ENCODE results near the gene CDC25A. TPM values are rescaled to one million over a fixed set of nuclear protein-coding genes. Genes with fewer than 3 reads are reported as not detected.

The CDC25A gene
- total and polyA plus RNA-seq, 2 experiments from 2014 or later, result 17.7 to 126 TPM

- Histone ChIP-seq H3K27ac (ENCODE audit: low read depth) (0 out of 2 replicates have a peak overlapping the region, but pooled peaks have one; percentile 20), H3K79me2 (replicated peaks; ENCODE audit: insufficient read depth) (peaks cover 84% of the 10 kb centered on the region), H3K36me3 (ENCODE audit: insufficient read depth) (peaks cover 65% of the 10 kb centered on the region), H3F3A (replicated peaks; ENCODE audit: low read depth) (peaks cover 10% of the 10 kb centered on the region), H4K20me1 (replicated peaks; ENCODE audit: insufficient read depth) (peaks cover 54% of the 10 kb centered on the region), H2AFZ (no peak overlapping the region), H3K4me1 (ENCODE audit: insufficient read depth) (peaks cover 15% of the 10 kb centered on the region), H3K27me3 (ENCODE audit: insufficient read depth) (no peaks in the 10 kb centered on the region), H3K9me2 (ENCODE audit: insufficient read depth) (no peaks in the 10 kb centered on the region), H3K4me2 (no peak overlapping the region), H3K4me3 (no peak overlapping the region)
- Mint-ChIP-seq H3K4me3 (no peak overlapping the region), H3K27me3 (ENCODE audit: insufficient read depth, low read depth, poor library complexity) (peaks cover 12% of the 10 kb centered on the region), H3K27ac (no peak overlapping the region), H3K9me3 (no peaks in the 10 kb centered on the region), H3K4me1 (peaks cover 18% of the 10 kb centered on the region), H3K36me3 (ENCODE audit: low read depth) (peaks cover 81% of the 10 kb centered on the region)
- DNase-seq (ENCODE audit: low spot score) (no peak), ATAC-seq (no peak)
- TF ChIP-seq EZH2 (IDR thresholded peaks at IDR 0.05; ENCODE audit: low read depth, unreplicated experiment) (no peak), ZNF331 (CRISPR knock-in tag; IDR thresholded peaks at IDR 0.05; ENCODE audit: low read depth) (no peak), ZNF462 (CRISPR knock-in tag; IDR thresholded peaks at IDR 0.05) (no peak), NANOG (IDR thresholded peaks at IDR 0.05; ENCODE audit: borderline replicate concordance) (no peak), REST (IDR thresholded peaks at IDR 0.05; ENCODE audit: unreplicated experiment) (no peak), EZH2phosphoT487 (IDR thresholded peaks at IDR 0.05; ENCODE audit: unreplicated experiment) (no peak), ETS1 (IDR thresholded peaks at IDR 0.05) (no peak), STAT1 (IDR thresholded peaks at IDR 0.05; ENCODE audit: unreplicated experiment) (no peak), JUNB (IDR thresholded peaks at IDR 0.05; ENCODE audit: unreplicated experiment) (no peak), POLR2AphosphoS5 (IDR thresholded peaks at IDR 0.05; ENCODE audit: low read depth) (no peak), CTCF (conservative IDR thresholded peaks at IDR 0.05; ENCODE audit: low read depth in 2 of 2) (no peak), CREB1 (CRISPR knock-in tag; IDR thresholded peaks at IDR 0.05; ENCODE audit: low read depth) (no peak), ZNF114 (CRISPR knock-in tag; IDR thresholded peaks at IDR 0.05) (no peak)
Observed at GRCh38 chr3:48184299-48184698, 3.9 kb downstream of the CDC25A start.

Measured in GM23338 (cell line).